HG02870 (cell line): ENCODE results near the gene KLHL17.
"Not testable (repeated sequence)": the region's sequence is repeated elsewhere in the genome, so short reads cannot be mapped to it uniquely, and the experiment has no call there.

Experiments used
- ATAC-seq: cut with Tn5 transposase; IDR thresholded peaks from one replicate; pipeline ENCODE4 v1.9.1; 2021; ENCODE audit warnings: mild to moderate bottlenecking, moderate library complexity; ENCODE audit not compliant: unreplicated experiment

Gene KLHL17

GRCh38 chr1:997713-997992 lies 37.3 kb downstream of the KLHL17 start:
- no peak for ATAC-seq

GRCh38 chr1:997993-998744 lies 37.8 kb downstream of the KLHL17 start:
- no peak for ATAC-seq

- no peak for ATAC-seq
These were observed 38.3 kb downstream of the KLHL17 start for GRCh38 chr1:998745-998994.

GRCh38 chr1:998995-999724 lies 38.8 kb downstream of the KLHL17 start:
- ATAC-seq, result no peak

GRCh38 chr1:999725-1000356 lies 39.5 kb downstream of the KLHL17 start, which contains the start of gene HES4:
Gene HES4 (minus strand): TSS chr1:1000097. CDS start chr1:999973, 124 bp downstream.
- ATAC-seq, result no peak

GRCh38 chr1:1000357-1001056 lies 40.1 kb downstream of the KLHL17 start:
- ATAC-seq, result no peak

GRCh38 chr1:1001057-1001783 lies 40.8 kb downstream of the KLHL17 start:
- no peak for ATAC-seq

GRCh38 chr1:1003618-1004419 lies 43.4 kb downstream of the KLHL17 start:
- ATAC-seq, result no peak

GRCh38 chr1:1004420-1004779 lies 44.0 kb downstream of the KLHL17 start:
- ATAC-seq, result no peak

GRCh38 chr1:1004780-1005697 lies 44.7 kb downstream of the KLHL17 start:
- ATAC-seq, result no peak

- ATAC-seq, result no peak
These were observed 45.5 kb downstream of the KLHL17 start for GRCh38 chr1:1005774-1006304.

- no peak for ATAC-seq
These were observed 46.1 kb downstream of the KLHL17 start for GRCh38 chr1:1006305-1007159.

- ATAC-seq, result not testable (repeated sequence)
These were observed 49.7 kb downstream of the KLHL17 start for GRCh38 chr1:1010131-1010530.

GRCh38 chr1:1011396-1011949 lies 51.1 kb downstream of the KLHL17 start:
- no peak for ATAC-seq

GRCh38 chr1:1012736-1013104 lies 52.3 kb downstream of the KLHL17 start:
- not testable (repeated sequence) for ATAC-seq

- peak; percentile 91 for ATAC-seq
These were observed 52.9 kb downstream of the KLHL17 start, which contains the start of gene ISG15 for GRCh38 chr1:1013105-1013921. Gene ISG15 (plus strand): TSS chr1:1013497. CDS start chr1:1013574, 77 bp downstream.
